SHP77 treated with DMSO at 0.1 percent for 48 hours (cell line): ENCODE measurements around the gene FHOD3.

Experiments
- DNase-seq: peaks from one replicate; lab custom pipeline; 2025; lab: John Stamatoyannopoulos, UW

Gene FHOD3

GRCh38 chr18:36629836-36630235 is 332.3 kb downstream of the FHOD3 start:
- no peak for DNase-seq

- DNase-seq = no peak
Measured at GRCh38 chr18:36630917-36631316, 333.4 kb downstream of the FHOD3 start.

GRCh38 chr18:36633961-36634412 is 336.5 kb downstream of the FHOD3 start:
- DNase-seq = no peak

- DNase-seq = no peak
Measured at GRCh38 chr18:36634573-36635216, 337.2 kb downstream of the FHOD3 start.

GRCh38 chr18:36635414-36636096 is 338.0 kb downstream of the FHOD3 start:
- DNase-seq = no peak

GRCh38 chr18:36636237-36636817 is 338.8 kb downstream of the FHOD3 start:
- no peak for DNase-seq

GRCh38 chr18:36638224-36638623 is 340.7 kb downstream of the FHOD3 start:
- DNase-seq = no peak

GRCh38 chr18:36640021-36640952 is 342.8 kb downstream of the FHOD3 start:
- DNase-seq = no peak

GRCh38 chr18:36643061-36643460 is 345.5 kb downstream of the FHOD3 start:
- no peak for DNase-seq

GRCh38 chr18:36648803-36649202 is 351.3 kb downstream of the FHOD3 start:
- no peak for DNase-seq

- DNase-seq = no peak
Measured at GRCh38 chr18:36649205-36649604, 351.7 kb downstream of the FHOD3 start.

GRCh38 chr18:36650266-36650665 is 352.8 kb downstream of the FHOD3 start:
- no peak for DNase-seq

GRCh38 chr18:36650906-36651305 is 353.4 kb downstream of the FHOD3 start:
- DNase-seq = no peak

GRCh38 chr18:36652503-36652902 is 355.0 kb downstream of the FHOD3 start:
- no peak for DNase-seq

- DNase-seq = no peak
Measured at GRCh38 chr18:36653141-36653869, 355.8 kb downstream of the FHOD3 start.

GRCh38 chr18:36653870-36654269 is 356.4 kb downstream of the FHOD3 start:
- DNase-seq = no peak

- no peak for DNase-seq
Measured at GRCh38 chr18:36655074-36655473, 357.6 kb downstream of the FHOD3 start.

- no peak for DNase-seq
Measured at GRCh38 chr18:36655930-36656329, 358.4 kb downstream of the FHOD3 start.

- no peak for DNase-seq
Measured at GRCh38 chr18:36658611-36659010, 361.1 kb downstream of the FHOD3 start.

- no peak for DNase-seq
Measured at GRCh38 chr18:36660311-36660710, 362.8 kb downstream of the FHOD3 start.

GRCh38 chr18:36661999-36662398 is 364.5 kb downstream of the FHOD3 start:
- no peak for DNase-seq

GRCh38 chr18:36663312-36663711 is 365.8 kb downstream of the FHOD3 start:
- DNase-seq = no peak
